Transverse colon (tissue), 4 donors: ENCODE results near the gene HINT3. TPM values are rescaled to one million over a fixed set of nuclear protein-coding genes. Genes with fewer than 3 reads are reported as not detected.
"Not testable (repeated sequence)": the region's sequence is repeated elsewhere in the genome, so short reads cannot be mapped to it uniquely, and the experiment has no call there.

Experiments
- DNase-seq: peaks from one replicate; pipeline ENCODE4 v3.0.0-alpha.2; 2019
- H3K27ac ChIP-seq, 4 donors: fragments of 200-600 bp; sonication (generic); 2 replicates each; pipeline ENCODE4 v1.5.1; 2016 to 2018; ENCODE audit warnings: inconsistent platforms in 4 of 4
- H3K27me3 ChIP-seq: fragments of 200-600 bp; sonication (generic); 2 replicates; pipeline ENCODE4 v1.5.1; 2017; ENCODE audit warnings: inconsistent platforms
- H3K36me3 ChIP-seq, 4 donors: fragments of 200-600 bp; sonication (generic); 2 replicates each; pipeline ENCODE4 v1.5.1; 2017 to 2019; ENCODE audit warnings: inconsistent platforms in 4 of 4
- H3K4me1 ChIP-seq, 4 donors: fragments of 200-600 bp; sonication (generic); 2 replicates each; pipeline ENCODE4 v1.5.1; 2017 to 2020; ENCODE audit warnings: inconsistent platforms in 4 of 4
- H3K4me3 ChIP-seq, 4 donors: fragments of 200-600 bp; sonication (generic); 1 replicate in 1 of 4; 2 replicates in 3 of 4; pipeline versions ENCODE4 v1.5.1 to v1.6.1; 2017 to 2019; ENCODE audit warnings: inconsistent platforms in 4 of 4
- H3K9me3 ChIP-seq, 2 donors: fragments of 200-600 bp; sonication (generic); 2 replicates each; pipeline ENCODE4 v1.5.1; 2017 to 2019; ENCODE audit warnings: inconsistent platforms in 2 of 2
- EP300 ChIP-seq: sonication (generic); formaldehyde crosslinking; IDR thresholded peaks from one replicate; pipeline ENCODE4 v1.6.1; 2017; ENCODE audit warnings: antibody characterized with exemption, low read depth
- POLR2A ChIP-seq: fragments of 450-650 bp; IDR thresholded peaks from one replicate; pipeline ENCODE4 v1.6.1; 2016; ENCODE audit warnings: antibody characterized with exemption, mild to moderate bottlenecking, moderate library complexity
- POLR2AphosphoS5 ChIP-seq, 3 donors: sonication (generic); formaldehyde crosslinking; IDR thresholded peaks; one replicate each; pipeline ENCODE4 v1.6.1; 2016; ENCODE audit warnings: antibody characterized with exemption in 3 of 3
- WGBS, 2 donors: methylation state at CpG; one replicate each; pipeline ENCODE4 v1.1.5; 2018; ENCODE audit warnings: low coverage in 1 of 2; 5-methylcytosine and 5-hydroxymethylcytosine counted together
- in situ Hi-C, 4 donors: fragments of 200-750 bp; cut with MboI; loops; one replicate each; pipeline versions ENCODE4 v1.15.0 to v1.15.1; 2017; ENCODE audit warnings: low sequenced_read_pairs in 3 of 4, low pct_ligation_motif_present in 1 of 4, low pct_unique_long_range_greater_than_20kb in 1 of 4
- intact Hi-C: fragments of 100-400 bp; cut with DNase I; formaldehyde crosslinking; loops from one replicate; pipeline ENCODE4 v1.15.1; 2023; ENCODE audit warnings: low total_unique reads
- total RNA-seq, 4 donors: library from RNA; depleted of rRNA; stranded (reverse); fragments of >200 nt; gene quantifications; one replicate each; pipeline ENCODE4 v1.1.0, GENCODE V29; 2016
- TF ChIP-seq, protein P1 (sequence below), 5 experiments: fragments of 200-600 bp in 3 of 5; fragments of 450-650 bp in 2 of 5; sonication (generic) in 3 of 5; IDR thresholded peaks; 1 replicate in 2 of 5; 2 replicates in 3 of 5; pipeline ENCODE4 v1.5.1; 2016 to 2017; ENCODE audit warnings: antibody characterized with exemption in 5 of 5, inconsistent platforms in 3 of 5, mild to moderate bottlenecking in 2 of 5, moderate library complexity in 1 of 5

Gene HINT3
- total RNA-seq, 4 donors from 2014 or later = 23.5 to 35.2 (median 30.7) TPM

DNA sequence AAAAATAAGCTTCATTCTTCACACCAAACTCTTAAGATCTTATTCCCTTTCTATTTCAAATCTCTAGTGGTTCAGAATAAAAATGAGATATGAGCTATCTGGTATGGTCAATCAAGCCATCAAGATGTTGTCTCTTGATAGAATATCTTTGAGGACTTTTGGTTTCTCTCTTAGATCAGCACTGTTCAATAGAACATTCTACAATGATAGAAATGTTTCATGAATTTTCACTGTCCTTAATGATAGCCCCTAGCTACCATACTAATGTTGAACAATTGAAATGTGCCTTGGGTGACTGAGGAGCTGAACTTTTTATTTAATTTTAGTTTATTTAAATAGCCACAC, 24.1 kb upstream of the HINT3 start:
- TF ChIP-seq POLR2AphosphoS5 (IDR thresholded peaks at IDR 0.05) (no peak), POLR2A (no peak), EP300 (no peak)
- TF ChIP-seq, protein P1, sequence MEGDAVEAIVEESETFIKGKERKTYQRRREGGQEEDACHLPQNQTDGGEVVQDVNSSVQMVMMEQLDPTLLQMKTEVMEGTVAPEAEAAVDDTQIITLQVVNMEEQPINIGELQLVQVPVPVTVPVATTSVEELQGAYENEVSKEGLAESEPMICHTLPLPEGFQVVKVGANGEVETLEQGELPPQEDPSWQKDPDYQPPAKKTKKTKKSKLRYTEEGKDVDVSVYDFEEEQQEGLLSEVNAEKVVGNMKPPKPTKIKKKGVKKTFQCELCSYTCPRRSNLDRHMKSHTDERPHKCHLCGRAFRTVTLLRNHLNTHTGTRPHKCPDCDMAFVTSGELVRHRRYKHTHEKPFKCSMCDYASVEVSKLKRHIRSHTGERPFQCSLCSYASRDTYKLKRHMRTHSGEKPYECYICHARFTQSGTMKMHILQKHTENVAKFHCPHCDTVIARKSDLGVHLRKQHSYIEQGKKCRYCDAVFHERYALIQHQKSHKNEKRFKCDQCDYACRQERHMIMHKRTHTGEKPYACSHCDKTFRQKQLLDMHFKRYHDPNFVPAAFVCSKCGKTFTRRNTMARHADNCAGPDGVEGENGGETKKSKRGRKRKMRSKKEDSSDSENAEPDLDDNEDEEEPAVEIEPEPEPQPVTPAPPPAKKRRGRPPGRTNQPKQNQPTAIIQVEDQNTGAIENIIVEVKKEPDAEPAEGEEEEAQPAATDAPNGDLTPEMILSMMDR (IDR thresholded peaks at IDR 0.05) = no peak
- in situ Hi-C loops (no loop called here), intact Hi-C loops (no loop called here)
- no peaks in the 10 kb centered on the region for H3K4me1 ChIP-seq
- no peak for DNase-seq
- no peaks in the 10 kb centered on the region for H3K27me3 ChIP-seq
- H3K36me3 ChIP-seq = peaks cover 0 to 19% (median 8%) of the 10 kb centered on the region in 4 donors
- H3K9me3 ChIP-seq = no peaks in the 10 kb centered on the region
- no peak overlapping the region for H3K27ac ChIP-seq
- no peak overlapping the region for H3K4me3 ChIP-seq

DNA sequence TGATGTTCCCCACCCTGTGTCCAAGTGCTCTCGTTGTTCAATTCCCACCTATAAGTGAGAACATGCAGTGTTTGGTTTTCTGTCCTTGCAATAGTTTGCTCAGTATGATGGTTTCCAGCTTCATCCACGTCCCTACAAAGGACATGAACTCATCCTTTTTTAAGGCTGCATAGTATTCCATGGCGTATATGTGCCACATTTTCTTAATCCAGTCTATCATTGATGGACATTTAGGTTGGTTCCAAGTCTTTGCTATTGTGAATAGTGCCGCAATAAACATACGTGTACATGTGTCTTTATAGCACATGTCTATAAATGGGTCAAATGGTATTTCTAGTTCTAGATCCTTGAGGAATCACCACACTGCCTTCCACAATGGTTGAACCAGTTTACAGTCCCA, 21.1 kb upstream of the HINT3 start:
- intact Hi-C loops, H3K36me3 ChIP-seq, DNase-seq, H3K27ac ChIP-seq, H3K4me1 ChIP-seq, H3K4me3 ChIP-seq, H3K9me3 ChIP-seq, H3K27me3 ChIP-seq, in situ Hi-C loops: not testable (repeated sequence)
- 90 to 94% methylated on average over 5 of the region's 5 CpGs for WGBS, 2 donors

DNA sequence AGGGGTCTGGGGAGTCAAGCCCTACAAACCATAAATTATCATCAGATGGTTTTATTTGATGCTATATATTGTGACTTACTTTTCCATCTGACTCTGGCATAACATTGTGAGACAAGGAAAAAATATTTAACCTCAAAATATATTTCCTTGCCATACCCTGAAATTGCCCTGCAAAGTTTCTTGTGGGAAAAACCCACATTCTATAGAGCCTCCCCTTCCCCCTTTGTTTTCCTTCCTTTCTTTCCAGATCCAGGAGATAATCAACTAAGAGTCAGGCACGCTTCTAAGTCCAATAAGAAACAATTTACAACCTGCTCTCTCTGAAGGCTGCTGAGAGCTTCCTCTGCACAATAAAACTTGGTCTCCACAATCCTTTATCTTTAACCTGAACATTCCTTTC, 17.5 kb upstream of the HINT3 start:
- no peaks in the 10 kb centered on the region for H3K9me3 ChIP-seq
- no peak for DNase-seq
- H3K27me3 ChIP-seq = no peaks in the 10 kb centered on the region
- H3K36me3 ChIP-seq = no peaks in the 10 kb centered on the region
- H3K4me1 ChIP-seq = peaks cover 0 to 19% (median 10%) of the 10 kb centered on the region in 4 donors
- H3K4me3 ChIP-seq = no peak overlapping the region
- WGBS, 2 donors = 33 to 39% methylated on average over 1 of the region's 1 CpG
- no peak overlapping the region for H3K27ac ChIP-seq
- in situ Hi-C loops = no loop called here
- intact Hi-C loops = no loop called here
- TF ChIP-seq, protein P1 (IDR thresholded peaks at IDR 0.05) = no peak
- TF ChIP-seq EP300 (no peak), POLR2AphosphoS5 (IDR thresholded peaks at IDR 0.05) (no peak), POLR2A (no peak)

DNA sequence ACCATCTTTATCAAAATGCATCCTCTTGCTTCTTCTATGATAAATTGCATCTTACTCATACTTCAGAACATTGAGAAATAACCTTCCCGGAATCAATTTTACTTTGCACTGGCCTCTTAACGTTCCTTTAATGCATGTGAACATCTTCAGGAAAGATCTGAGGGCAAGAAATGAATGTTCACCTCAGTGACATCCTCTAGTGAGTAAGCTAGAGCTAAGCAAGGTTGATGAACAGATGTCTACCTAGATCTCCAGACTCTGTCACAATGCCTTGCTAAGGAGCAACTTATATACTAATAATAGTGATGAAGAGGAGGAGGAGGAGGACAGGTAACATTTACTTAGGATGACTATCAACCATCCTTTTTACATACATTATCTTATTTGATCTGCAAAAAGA, 16.8 kb upstream of the HINT3 start:
- WGBS, 2 donors = 75 to 90% methylated on average over 2 of the region's 2 CpGs
- Histone ChIP-seq H3K27me3 (no peaks in the 10 kb centered on the region), H3K9me3 (no peaks in the 10 kb centered on the region), H3K4me3 (no peak overlapping the region), H3K36me3 (no peaks in the 10 kb centered on the region), H3K27ac (no peak overlapping the region), H3K4me1 (peaks cover 3 to 27% (median 14%) of the 10 kb centered on the region in 4 donors)
- TF ChIP-seq POLR2A (no peak), EP300 (no peak), POLR2AphosphoS5 (IDR thresholded peaks at IDR 0.05) (no peak)
- TF ChIP-seq, protein P1 (IDR thresholded peaks at IDR 0.05) = no peak
- intact Hi-C loops = no loop called here
- no peak for DNase-seq
- in situ Hi-C loops = no loop called here

DNA sequence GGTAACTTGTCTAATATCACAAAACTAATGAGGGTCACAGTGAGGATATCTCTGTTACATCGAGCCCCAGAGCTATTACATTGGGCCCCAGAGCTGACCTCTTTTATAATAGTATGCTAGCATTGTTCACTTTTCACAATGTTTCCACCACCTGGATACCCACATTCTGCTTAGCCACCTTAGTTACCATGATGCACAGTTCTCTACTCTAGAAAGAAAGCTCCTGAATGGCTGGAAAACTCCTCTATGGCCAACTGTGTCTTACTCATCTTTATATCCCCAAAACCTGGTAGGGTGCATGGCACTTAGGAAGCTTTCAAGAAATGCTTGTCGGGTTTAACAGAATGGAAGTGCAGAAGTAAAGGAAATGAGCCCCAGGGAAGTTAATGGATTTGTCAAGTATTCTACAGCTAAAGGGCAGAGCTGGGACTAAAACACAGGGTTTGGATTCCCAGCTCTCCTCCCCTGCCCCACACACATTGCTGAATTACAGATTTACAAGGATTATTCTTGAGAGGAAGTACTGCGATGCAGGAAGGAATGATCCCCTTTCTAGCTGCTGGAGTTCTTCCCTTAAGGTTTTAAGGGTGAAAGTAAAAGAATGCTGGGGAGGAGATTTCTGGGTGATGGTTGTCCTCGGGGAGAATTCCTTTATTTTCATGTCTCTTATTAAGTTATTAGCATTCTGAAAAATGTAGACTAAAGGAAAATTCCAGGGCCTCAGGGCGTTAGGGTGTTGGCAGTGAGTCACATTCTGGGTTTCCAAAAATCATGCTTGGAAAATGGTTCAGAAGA, 16.1 kb upstream of the HINT3 start:
- no peaks in the 10 kb centered on the region for H3K27me3 ChIP-seq
- peaks cover 7 to 33% (median 18%) of the 10 kb centered on the region in 4 donors for H3K4me1 ChIP-seq
- intact Hi-C loops (no loop called here), in situ Hi-C loops (no loop called here)
- no peaks in the 10 kb centered on the region for H3K36me3 ChIP-seq
- TF ChIP-seq POLR2A (no peak), EP300 (no peak), POLR2AphosphoS5 (IDR thresholded peaks at IDR 0.05) (no peak)
- TF ChIP-seq, protein P1 (IDR thresholded peaks at IDR 0.05) = no peak
- no peak overlapping the region for H3K27ac ChIP-seq
- H3K9me3 ChIP-seq = no peaks in the 10 kb centered on the region
- 39 to 74% methylated on average over 3 to 5 of the region's 5 CpGs for WGBS, 2 donors
- DNase-seq = no peak
- H3K4me3 ChIP-seq = no peak overlapping the region
